Spleen (tissue), 7 donors: ENCODE data around the gene MYO10.

ENCODE experiments used
- POLR2A ChIP-seq, 3 donors: fragments of 450-650 bp; IDR thresholded peaks; one replicate each; pipeline ENCODE4 v1.5.1; 2017; ENCODE audit warnings: antibody characterized with exemption in 3 of 3, mild to moderate bottlenecking in 1 of 3
- TF ChIP-seq, protein P1 (sequence below), 11 experiments: fragments of 200-600 bp in 7 of 11; fragments of 450-650 bp in 4 of 11; sonication (generic) in 4 of 11; IDR thresholded peaks in 8 of 11; conservative IDR thresholded peaks in 3 of 11; 1 replicate in 7 of 11; 2 replicates in 4 of 11; pipeline versions ENCODE4 v1.4.0 to v1.8.0; 2016 to 2021; ENCODE audit warnings: antibody characterized with exemption in 11 of 11, inconsistent platforms in 4 of 11, mild to moderate bottlenecking in 1 of 11
- donor health status: DM: no; HTN: no; CAD: no; lungs with moderate emphysema.
- donor health status: DM: no; HTN: no; CAD: no.
- donor health status: DM: no; HTN: no; CAD: no.

DNA sequence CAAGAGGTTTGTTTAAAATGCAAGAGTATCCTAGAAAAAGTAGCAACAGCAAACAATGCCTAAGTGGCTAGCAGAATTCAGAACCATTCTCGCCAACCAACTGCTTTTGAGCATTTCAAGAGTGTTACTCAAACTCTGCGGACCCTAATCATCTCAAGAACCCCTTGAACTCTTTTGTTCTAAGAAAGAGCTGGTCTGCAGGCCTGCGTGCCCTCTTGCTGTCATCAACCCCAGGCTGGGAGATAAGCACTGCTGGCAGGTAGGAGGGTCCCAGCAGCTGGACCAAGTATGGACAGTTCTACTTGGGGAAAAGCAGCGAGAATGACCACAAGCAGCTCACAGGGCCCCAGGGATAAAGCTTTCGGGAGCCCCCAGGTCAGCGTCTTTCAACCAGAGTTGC, 38.3 kb downstream of the MYO10 start:
- TF ChIP-seq POLR2A (IDR thresholded peaks at IDR 0.05) = no peak
- TF ChIP-seq, protein P1, sequence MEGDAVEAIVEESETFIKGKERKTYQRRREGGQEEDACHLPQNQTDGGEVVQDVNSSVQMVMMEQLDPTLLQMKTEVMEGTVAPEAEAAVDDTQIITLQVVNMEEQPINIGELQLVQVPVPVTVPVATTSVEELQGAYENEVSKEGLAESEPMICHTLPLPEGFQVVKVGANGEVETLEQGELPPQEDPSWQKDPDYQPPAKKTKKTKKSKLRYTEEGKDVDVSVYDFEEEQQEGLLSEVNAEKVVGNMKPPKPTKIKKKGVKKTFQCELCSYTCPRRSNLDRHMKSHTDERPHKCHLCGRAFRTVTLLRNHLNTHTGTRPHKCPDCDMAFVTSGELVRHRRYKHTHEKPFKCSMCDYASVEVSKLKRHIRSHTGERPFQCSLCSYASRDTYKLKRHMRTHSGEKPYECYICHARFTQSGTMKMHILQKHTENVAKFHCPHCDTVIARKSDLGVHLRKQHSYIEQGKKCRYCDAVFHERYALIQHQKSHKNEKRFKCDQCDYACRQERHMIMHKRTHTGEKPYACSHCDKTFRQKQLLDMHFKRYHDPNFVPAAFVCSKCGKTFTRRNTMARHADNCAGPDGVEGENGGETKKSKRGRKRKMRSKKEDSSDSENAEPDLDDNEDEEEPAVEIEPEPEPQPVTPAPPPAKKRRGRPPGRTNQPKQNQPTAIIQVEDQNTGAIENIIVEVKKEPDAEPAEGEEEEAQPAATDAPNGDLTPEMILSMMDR (IDR thresholded peaks at IDR 0.05 in 8 of 11, conservative IDR thresholded peaks at IDR 0.05 in 3 of 11) = no peak
